Measurements from ENCODE around the gene DRC1.

GRCh38 chr2:26356111-26356510 lies 45.6 kb upstream of the DRC1 start:
- TF ChIP-seq CTCF (IDR thresholded peaks at IDR 0.05) (no peak), POLR2A (IDR thresholded peaks at IDR 0.05; ENCODE audit: low read depth) (no peak)

Measured in esophagus muscularis mucosa (tissue), 3 donors.